Stomach smooth muscle (tissue), 2 donors: ENCODE measurements around the gene DNAH14.
"Not testable (repeated sequence)": the region's sequence is repeated elsewhere in the genome, so short reads cannot be mapped to it uniquely, and the experiment has no call there.

Experiments
- H3K27ac ChIP-seq: one replicate; pipeline ENCODE4 v1.7.0; 2013; ENCODE audit warnings: mild to moderate bottlenecking, low read length, inconsistent platforms
- H3K27me3 ChIP-seq, 2 donors: one replicate each; pipeline ENCODE4 v1.7.0; 2013; ENCODE audit warnings: low read length in 2 of 2; ENCODE audit not compliant: insufficient read depth in 2 of 2, control insufficient read depth in 1 of 2
- H3K36me3 ChIP-seq, 2 donors: one replicate each; pipeline ENCODE4 v1.7.0; 2013; ENCODE audit warnings: low read length in 2 of 2; ENCODE audit not compliant: control insufficient read depth in 2 of 2, insufficient read depth in 2 of 2
- H3K4me1 ChIP-seq: one replicate; pipeline ENCODE4 v1.7.0; 2013; ENCODE audit warnings: low read length; ENCODE audit not compliant: control insufficient read depth, insufficient read depth
- H3K4me3 ChIP-seq, 2 donors: one replicate each; pipeline ENCODE4 v1.7.0; 2013; ENCODE audit warnings: low read length in 2 of 2
- H3K9ac ChIP-seq, 2 donors: one replicate each; pipeline ENCODE4 v1.7.0; 2013; ENCODE audit warnings: low read length in 2 of 2, mild to moderate bottlenecking in 1 of 2
- H3K9me3 ChIP-seq, 2 donors: one replicate each; pipeline ENCODE4 v1.7.0; 2013; ENCODE audit warnings: low read length in 2 of 2; ENCODE audit not compliant: control insufficient read depth in 2 of 2
- donor health status: healthy.
- donor health status: Pancreatic carcinoma.

Gene DNAH14

GRCh38 chr1:224945651-224946348, 16.3 kb downstream of the DNAH14 start:
- not testable (repeated sequence) for H3K27me3 ChIP-seq, H3K4me1 ChIP-seq, H3K9ac ChIP-seq, H3K4me3 ChIP-seq, H3K36me3 ChIP-seq, H3K27ac ChIP-seq, H3K9me3 ChIP-seq

- H3K9me3 ChIP-seq, H3K4me1 ChIP-seq, H3K9ac ChIP-seq, H3K4me3 ChIP-seq, H3K27ac ChIP-seq, H3K36me3 ChIP-seq, H3K27me3 ChIP-seq: not testable (repeated sequence)
Observed at GRCh38 chr1:224946349-224946691, 16.8 kb downstream of the DNAH14 start.

GRCh38 chr1:224957696-224958095, 28.2 kb downstream of the DNAH14 start:
- no peaks in the 10 kb centered on the region for H3K27me3 ChIP-seq
- H3K4me1 ChIP-seq = no peaks in the 10 kb centered on the region
- no peak overlapping the region for H3K9ac ChIP-seq
- H3K36me3 ChIP-seq = no peaks in the 10 kb centered on the region
- no peaks in the 10 kb centered on the region for H3K9me3 ChIP-seq
- no peak overlapping the region for H3K4me3 ChIP-seq
- H3K27ac ChIP-seq = no peak overlapping the region

GRCh38 chr1:224958490-224958889, 29.0 kb downstream of the DNAH14 start:
- no peaks in the 10 kb centered on the region for H3K9me3 ChIP-seq
- no peak overlapping the region for H3K27ac ChIP-seq
- H3K9ac ChIP-seq = no peak overlapping the region
- no peak overlapping the region for H3K4me3 ChIP-seq
- H3K4me1 ChIP-seq = no peaks in the 10 kb centered on the region
- no peaks in the 10 kb centered on the region for H3K27me3 ChIP-seq
- no peaks in the 10 kb centered on the region for H3K36me3 ChIP-seq

- H3K27me3 ChIP-seq = no peaks in the 10 kb centered on the region
- no peak overlapping the region for H3K4me3 ChIP-seq
- H3K9me3 ChIP-seq = no peaks in the 10 kb centered on the region
- no peak overlapping the region for H3K9ac ChIP-seq
- H3K4me1 ChIP-seq = no peaks in the 10 kb centered on the region
- no peaks in the 10 kb centered on the region for H3K36me3 ChIP-seq
- no peak overlapping the region for H3K27ac ChIP-seq
Observed at GRCh38 chr1:224959115-224959514, 29.6 kb downstream of the DNAH14 start.

- H3K4me1 ChIP-seq = no peaks in the 10 kb centered on the region
- H3K36me3 ChIP-seq = no peaks in the 10 kb centered on the region
- no peak overlapping the region for H3K27ac ChIP-seq
- H3K4me3 ChIP-seq = no peak overlapping the region
- H3K9me3 ChIP-seq = no peaks in the 10 kb centered on the region
- no peaks in the 10 kb centered on the region for H3K27me3 ChIP-seq
- no peak overlapping the region for H3K9ac ChIP-seq
Observed at GRCh38 chr1:224959656-224960055, 30.2 kb downstream of the DNAH14 start.

GRCh38 chr1:224980181-224980580, 50.7 kb downstream of the DNAH14 start:
- Histone ChIP-seq H3K27me3 (no peaks in the 10 kb centered on the region), H3K27ac (no peak overlapping the region), H3K4me3 (no peak overlapping the region), H3K36me3 (no peaks in the 10 kb centered on the region), H3K4me1 (no peaks in the 10 kb centered on the region), H3K9me3 (peaks cover 0 to 2% of the 10 kb centered on the region in 2 donors), H3K9ac (no peak overlapping the region)

DNA sequence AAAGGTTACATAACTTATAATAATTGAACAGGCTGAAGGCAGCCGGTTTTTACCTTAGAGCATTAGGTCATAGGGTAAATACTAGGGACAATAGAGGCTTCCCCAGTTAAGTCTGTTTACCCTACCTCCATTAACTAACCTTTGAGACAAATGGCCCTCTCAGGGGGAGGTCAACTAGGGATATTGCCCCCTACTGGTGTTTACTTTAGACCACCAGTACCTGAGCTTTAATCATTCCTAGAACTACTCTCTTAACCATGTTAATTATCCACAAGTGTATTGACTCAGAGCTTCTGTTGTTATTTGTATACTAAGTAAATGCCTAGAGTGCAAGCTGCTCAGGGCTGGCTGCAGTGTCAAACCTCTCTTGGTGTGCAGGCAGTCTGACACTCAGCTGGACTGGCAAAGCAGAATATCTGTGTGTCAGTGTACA, 52.5 kb downstream of the DNAH14 start:
- H3K4me1 ChIP-seq, H3K9me3 ChIP-seq, H3K4me3 ChIP-seq, H3K27ac ChIP-seq, H3K9ac ChIP-seq, H3K27me3 ChIP-seq, H3K36me3 ChIP-seq: not testable (repeated sequence)

DNA sequence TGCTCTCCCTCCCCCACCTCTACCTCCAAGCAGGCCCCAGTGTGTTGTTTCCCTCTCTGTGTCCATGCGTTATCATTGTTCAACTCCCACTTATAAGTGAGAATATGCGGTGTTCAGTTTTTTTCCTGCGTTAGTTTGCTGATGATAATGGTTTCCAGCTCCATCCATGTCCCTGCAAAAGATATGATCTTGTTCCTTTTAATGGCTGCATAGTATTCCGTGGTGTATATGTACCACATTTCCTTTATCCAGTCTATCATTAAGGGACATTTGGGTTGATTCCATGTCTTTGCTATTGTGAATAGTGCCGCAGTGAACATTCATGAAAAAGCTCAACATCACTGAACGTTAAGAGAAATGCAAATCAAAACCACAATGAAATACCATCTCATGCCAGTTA, 58.6 kb downstream of the DNAH14 start:
- H3K9me3 ChIP-seq = peaks cover 0 to 5% of the 10 kb centered on the region in 2 donors
- H3K36me3 ChIP-seq = no peaks in the 10 kb centered on the region
- H3K9ac ChIP-seq = no peak overlapping the region
- H3K27ac ChIP-seq = no peak overlapping the region
- H3K4me3 ChIP-seq = no peak overlapping the region
- H3K27me3 ChIP-seq = no peaks in the 10 kb centered on the region
- H3K4me1 ChIP-seq = no peaks in the 10 kb centered on the region

DNA sequence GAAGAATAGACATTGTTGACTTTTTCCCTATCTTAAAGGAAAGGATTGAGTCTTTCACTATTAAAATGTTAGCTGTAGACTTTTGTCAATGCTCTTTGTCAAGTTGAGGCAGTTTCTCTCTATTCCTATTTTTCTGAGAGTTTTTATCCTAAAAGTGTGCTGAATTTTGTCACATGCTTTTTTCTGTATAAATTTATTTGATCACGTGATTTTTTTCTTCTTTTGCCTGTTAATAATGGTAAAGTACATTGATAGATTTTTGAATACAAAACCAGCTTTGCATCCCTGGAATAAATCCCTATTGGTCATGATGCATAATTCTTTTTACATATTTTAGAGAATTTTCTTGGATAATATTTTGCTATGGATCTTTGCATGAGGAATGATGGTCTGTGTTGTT, 60.1 kb downstream of the DNAH14 start:
- Histone ChIP-seq H3K4me1 (no peaks in the 10 kb centered on the region), H3K9me3 (peaks cover 0 to 5% of the 10 kb centered on the region in 2 donors), H3K36me3 (no peaks in the 10 kb centered on the region)

GRCh38 chr1:224991550-224991949, 62.1 kb downstream of the DNAH14 start:
- not testable (repeated sequence) for H3K27me3 ChIP-seq, H3K36me3 ChIP-seq, H3K9ac ChIP-seq, H3K4me1 ChIP-seq, H3K4me3 ChIP-seq, H3K27ac ChIP-seq, H3K9me3 ChIP-seq

More for the DNA sequence above, 60.1 kb downstream of the DNAH14 start:
- Histone ChIP-seq H3K9ac (no peak overlapping the region), H3K27me3 (no peaks in the 10 kb centered on the region), H3K27ac (no peak overlapping the region), H3K4me3 (no peak overlapping the region)
